Neuron (in vitro differentiated cells): ENCODE results near the gene LHX8.
"Not testable (repeated sequence)": the region's sequence is repeated elsewhere in the genome, so short reads cannot be mapped to it uniquely, and the experiment has no call there.

Source experiments
- H2AFZ ChIP-seq: one replicate; pipeline ENCODE4 v1.6.1; 2013; ENCODE audit warnings: low read depth, mild to moderate bottlenecking, inconsistent platforms, low read length, moderate library complexity
- H3K27me3 ChIP-seq: one replicate; pipeline ENCODE4 v1.6.1; 2013; ENCODE audit warnings: low read length; ENCODE audit not compliant: insufficient read depth
- H3K36me3 ChIP-seq: one replicate; pipeline ENCODE4 v1.6.1; 2013; ENCODE audit warnings: low read length; ENCODE audit not compliant: insufficient read depth
- H3K4me1 ChIP-seq: one replicate; pipeline ENCODE4 v1.6.1; 2013; ENCODE audit warnings: low read length; ENCODE audit not compliant: insufficient read depth
- H3K4me3 ChIP-seq: 2 replicates; pipeline ENCODE4 v1.5.1; 2013; ENCODE audit warnings: mild to moderate bottlenecking, low read length, moderate library complexity
- H3K9me3 ChIP-seq: one replicate; pipeline ENCODE4 v1.6.1; 2013; ENCODE audit warnings: low read length

Gene LHX8

DNA sequence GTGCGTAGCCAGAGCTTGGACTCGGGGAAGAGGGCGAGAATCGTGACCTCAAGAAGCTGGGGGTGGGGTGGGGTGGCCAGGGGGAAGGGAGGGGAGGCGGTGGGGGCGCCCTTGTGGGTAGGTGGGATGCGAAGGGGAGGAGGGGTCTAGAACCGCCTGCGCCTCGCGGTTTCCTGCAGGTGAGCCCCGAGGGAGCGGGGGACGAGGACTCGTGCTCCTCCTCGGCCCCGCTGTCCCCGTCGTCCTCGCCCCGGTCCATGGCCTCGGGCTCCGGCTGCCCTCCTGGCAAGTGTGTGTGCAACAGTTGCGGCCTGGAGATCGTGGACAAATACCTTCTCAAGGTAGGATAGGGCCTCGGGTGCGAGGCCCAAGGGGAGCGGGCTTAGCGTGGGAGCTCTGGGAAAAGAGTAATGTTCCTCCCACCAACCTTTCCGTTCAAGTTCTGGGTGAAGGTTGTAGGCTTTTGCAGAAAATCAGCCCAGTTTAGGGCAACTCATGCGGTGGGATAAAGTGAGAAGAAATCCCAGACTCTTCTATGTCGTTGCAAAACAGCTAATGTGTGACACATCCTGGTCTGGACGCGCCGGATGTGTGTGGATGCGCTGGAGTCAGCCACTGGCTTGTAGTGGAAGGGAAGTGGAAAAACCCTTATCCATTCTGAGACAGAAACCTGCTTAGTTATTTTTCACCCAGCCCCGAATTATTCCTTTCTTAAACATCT lies 2.9 kb downstream of the LHX8 start:
- Histone ChIP-seq H3K27me3 (peaks cover 93% of the 10 kb centered on the region), H3K36me3 (no peaks in the 10 kb centered on the region), H2AFZ (no peak overlapping the region), H3K4me3 (no peak overlapping the region), H3K9me3 (no peaks in the 10 kb centered on the region), H3K4me1 (peaks cover 28% of the 10 kb centered on the region)

DNA sequence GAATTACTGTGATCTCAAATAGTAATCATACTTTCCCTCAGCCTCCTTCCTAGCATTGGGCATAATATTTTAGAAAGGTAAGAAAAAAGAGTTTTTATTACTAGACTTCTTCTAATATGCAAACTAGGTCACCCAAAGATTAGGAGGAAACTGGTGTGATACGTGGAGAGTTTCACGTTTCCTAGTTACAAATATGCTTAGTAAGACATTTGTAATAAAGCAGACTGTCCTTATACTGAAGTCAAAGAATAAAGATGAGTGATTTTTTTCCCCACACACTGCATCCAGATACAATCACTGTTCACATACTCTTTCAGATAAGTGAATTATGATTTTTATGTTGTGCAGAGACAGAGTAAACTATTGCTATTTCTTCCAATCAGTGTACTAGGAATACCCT lies 17.9 kb downstream of the LHX8 start:
- no peaks in the 10 kb centered on the region for H3K4me1 ChIP-seq
- H3K9me3 ChIP-seq, result no peaks in the 10 kb centered on the region
- H3K4me3 ChIP-seq, result no peak overlapping the region
- no peak overlapping the region for H2AFZ ChIP-seq
- peaks cover 6% of the 10 kb centered on the region for H3K27me3 ChIP-seq
- H3K36me3 ChIP-seq, result no peaks in the 10 kb centered on the region

DNA sequence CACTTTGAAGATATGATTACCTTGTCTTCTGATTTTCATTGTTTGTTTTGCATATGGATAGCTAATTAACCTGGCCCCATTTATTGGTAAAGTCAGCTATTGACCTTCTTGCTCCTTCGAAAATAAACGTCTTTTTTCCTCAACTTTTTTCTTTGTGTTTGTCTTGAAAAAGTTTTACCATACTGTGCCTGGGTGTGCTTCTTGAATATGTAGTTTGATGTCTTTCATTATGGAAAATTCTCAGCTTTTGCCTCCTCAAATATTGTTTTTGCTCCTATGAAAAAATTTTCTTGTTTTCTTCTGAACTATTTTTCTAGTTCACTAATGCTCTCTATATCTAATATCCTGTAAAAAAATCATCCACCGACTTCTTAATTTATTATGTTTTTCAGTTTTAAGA lies 25.0 kb downstream of the LHX8 start:
- no peaks in the 10 kb centered on the region for H3K4me1 ChIP-seq
- H3K9me3 ChIP-seq, result no peaks in the 10 kb centered on the region
- H3K36me3 ChIP-seq, result no peaks in the 10 kb centered on the region
- no peaks in the 10 kb centered on the region for H3K27me3 ChIP-seq
- H3K4me3 ChIP-seq, result no peak overlapping the region
- no peak overlapping the region for H2AFZ ChIP-seq

DNA sequence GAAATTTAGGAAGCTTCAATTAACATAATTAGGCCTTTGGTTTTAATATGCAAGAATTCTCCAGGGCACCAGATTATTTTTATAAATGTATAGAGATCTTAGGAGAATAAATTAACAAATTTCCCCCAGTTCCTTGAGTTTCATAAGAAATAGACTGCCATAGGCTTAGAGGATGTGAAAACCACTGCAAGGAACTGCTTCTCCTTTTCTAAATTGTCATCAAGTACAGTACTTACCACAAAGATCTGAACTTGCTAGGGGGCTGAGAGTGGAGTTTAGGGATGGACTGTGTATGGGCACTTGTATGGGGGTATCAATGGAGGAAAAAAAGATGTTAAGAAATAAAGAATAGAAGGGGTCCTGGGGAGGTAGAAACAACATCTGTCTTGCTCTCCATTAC lies 31.1 kb downstream of the LHX8 start:
- no peaks in the 10 kb centered on the region for H3K4me1 ChIP-seq
- H2AFZ ChIP-seq, result no peak overlapping the region
- no peaks in the 10 kb centered on the region for H3K27me3 ChIP-seq
- H3K9me3 ChIP-seq, result no peaks in the 10 kb centered on the region
- H3K36me3 ChIP-seq, result no peaks in the 10 kb centered on the region
- H3K4me3 ChIP-seq, result no peak overlapping the region

DNA sequence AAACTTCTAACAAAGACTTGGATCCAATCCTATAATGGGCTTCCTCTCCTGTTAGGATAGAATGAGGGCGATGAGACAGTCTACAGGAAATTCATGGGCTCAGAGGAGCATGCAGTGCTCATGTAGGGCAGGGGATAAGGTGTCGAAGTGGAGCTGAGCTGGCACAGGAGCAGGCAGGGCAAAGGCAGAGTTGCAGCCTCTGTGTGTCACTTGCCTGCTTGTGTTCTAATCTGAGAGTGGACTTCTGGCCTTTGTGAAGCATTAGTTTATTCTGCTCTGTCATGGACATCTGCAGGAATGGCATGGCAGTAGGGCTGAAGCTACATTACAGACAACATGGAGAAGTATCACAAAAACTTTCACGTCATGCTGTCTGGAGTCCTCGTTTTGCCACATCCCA lies 32.6 kb downstream of the LHX8 start:
- Histone ChIP-seq H3K36me3 (no peaks in the 10 kb centered on the region), H3K27me3 (no peaks in the 10 kb centered on the region), H3K4me3 (no peak overlapping the region), H3K9me3 (no peaks in the 10 kb centered on the region), H3K4me1 (no peaks in the 10 kb centered on the region), H2AFZ (no peak overlapping the region)

DNA sequence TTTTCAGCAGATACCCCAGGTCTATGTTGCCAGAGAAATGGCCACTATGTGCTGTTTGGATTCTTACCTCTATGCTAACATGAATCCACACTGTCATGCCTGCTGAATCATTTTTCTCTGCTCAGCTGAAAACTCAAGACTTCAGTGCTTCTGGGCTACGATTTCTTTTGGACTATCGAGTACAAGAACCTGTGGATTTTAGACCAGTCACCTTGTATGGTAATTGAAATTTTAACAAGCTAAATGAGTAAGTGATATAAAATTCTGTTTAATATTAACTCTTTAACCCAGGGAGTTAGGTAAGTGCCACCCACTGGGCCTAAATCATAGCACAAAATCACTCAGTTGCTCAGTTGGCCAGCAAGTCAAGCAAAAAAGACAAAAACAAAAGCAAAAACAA lies 35.8 kb downstream of the LHX8 start:
- Histone ChIP-seq H3K27me3 (no peaks in the 10 kb centered on the region), H3K4me3 (no peak overlapping the region), H3K4me1 (no peaks in the 10 kb centered on the region), H2AFZ (no peak overlapping the region), H3K36me3 (no peaks in the 10 kb centered on the region), H3K9me3 (no peaks in the 10 kb centered on the region)

DNA sequence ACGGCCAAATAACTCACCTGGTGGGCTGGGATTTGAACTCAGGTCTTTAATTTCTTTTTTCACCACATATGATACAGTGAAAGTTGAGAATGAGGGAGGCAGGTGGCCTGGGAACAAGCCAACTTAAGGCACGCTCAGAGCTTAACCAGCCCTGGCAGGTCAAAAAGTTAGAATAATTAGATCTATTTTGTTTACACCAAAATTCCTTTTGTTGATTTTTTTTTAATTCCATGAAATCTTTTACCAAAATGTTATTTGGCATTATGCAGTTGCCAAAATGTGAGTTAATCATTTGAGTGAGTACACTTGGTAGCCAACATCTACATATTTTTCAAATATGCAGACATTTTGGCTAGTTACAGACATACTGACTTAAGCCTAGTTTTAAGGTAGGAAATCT lies 36.8 kb downstream of the LHX8 start:
- no peaks in the 10 kb centered on the region for H3K4me1 ChIP-seq
- H2AFZ ChIP-seq, result no peak overlapping the region
- H3K27me3 ChIP-seq, result no peaks in the 10 kb centered on the region
- no peak overlapping the region for H3K4me3 ChIP-seq
- no peaks in the 10 kb centered on the region for H3K36me3 ChIP-seq
- no peaks in the 10 kb centered on the region for H3K9me3 ChIP-seq

DNA sequence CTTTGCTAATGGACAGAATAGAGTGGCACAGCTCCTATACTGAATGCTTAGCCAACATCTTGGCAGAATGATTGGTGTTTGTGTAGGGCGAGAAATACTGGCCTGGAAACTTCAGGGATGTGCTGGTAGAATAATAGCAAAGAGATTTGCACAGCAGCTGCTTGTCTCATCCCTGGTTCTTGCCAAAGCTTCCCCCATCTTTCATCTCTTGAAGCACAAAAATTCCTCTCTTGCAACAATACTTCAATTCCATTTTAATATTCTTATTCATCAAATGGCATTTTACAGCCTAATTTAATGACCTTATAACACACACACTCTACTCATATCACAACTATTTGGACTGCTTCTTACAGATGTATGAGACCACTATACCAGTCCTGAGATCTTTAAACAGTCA lies 37.7 kb downstream of the LHX8 start:
- H3K9me3 ChIP-seq, result no peaks in the 10 kb centered on the region
- no peak overlapping the region for H2AFZ ChIP-seq

DNA sequence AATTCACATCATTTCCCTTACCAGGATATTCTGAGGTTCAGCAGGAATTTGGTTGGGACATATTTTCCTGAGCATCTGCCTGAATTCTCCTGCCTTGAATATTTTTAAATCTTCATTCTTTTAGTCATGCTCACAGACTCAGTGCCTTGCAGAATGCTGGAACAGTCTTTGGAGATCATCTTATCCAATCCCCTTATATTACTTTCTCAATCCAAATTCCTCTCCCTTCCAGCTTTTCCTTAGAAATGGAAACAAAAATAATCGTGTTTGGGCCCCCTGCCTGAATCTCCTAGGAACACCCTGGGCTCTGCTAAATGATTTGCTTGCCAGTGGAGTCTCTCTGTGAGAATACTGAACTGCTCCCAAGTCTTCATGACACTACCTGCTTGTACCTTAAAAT lies 38.4 kb downstream of the LHX8 start:
- H3K27me3 ChIP-seq, result no peaks in the 10 kb centered on the region

More for the DNA sequence above, 37.7 kb downstream of the LHX8 start:
- H3K27me3 ChIP-seq, result no peaks in the 10 kb centered on the region
- no peaks in the 10 kb centered on the region for H3K4me1 ChIP-seq
- no peak overlapping the region for H3K4me3 ChIP-seq
- H3K36me3 ChIP-seq, result no peaks in the 10 kb centered on the region

DNA sequence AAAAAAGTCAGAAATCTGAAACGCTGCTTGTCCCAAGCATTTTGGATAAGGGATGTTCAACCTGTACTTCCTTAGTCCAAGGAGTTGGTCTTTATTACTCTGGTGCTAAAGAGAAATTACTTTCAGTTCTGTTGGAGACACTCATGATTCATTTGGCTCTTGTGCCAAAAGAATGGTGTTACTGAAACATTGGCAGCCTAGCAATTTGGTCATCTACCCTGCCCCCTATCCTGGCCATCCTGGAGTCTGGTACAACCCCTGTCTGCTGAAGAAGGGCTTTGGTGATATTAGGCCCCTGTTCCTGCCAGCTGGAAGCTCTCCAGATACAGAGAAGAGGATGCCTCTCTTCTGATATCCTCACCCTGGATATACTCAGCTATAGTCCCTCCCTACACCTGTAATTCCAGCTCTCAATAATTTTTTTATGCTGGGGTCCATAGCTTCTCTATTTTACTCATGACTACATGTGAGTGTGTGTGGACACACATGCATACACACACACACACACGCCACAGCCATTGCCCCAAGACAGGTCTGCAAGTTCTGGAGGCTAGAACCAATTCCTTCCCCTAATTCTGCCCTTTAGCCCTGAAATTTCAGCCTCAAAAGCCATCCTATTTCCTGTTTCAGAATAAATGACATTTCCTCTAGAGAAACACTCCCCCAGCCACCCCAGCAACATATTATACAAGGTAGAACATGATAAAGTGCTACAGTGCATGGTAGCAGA lies 40.0 kb downstream of the LHX8 start:
- no peak overlapping the region for H2AFZ ChIP-seq
- no peaks in the 10 kb centered on the region for H3K36me3 ChIP-seq
- H3K27me3 ChIP-seq, result no peaks in the 10 kb centered on the region
- no peaks in the 10 kb centered on the region for H3K4me1 ChIP-seq
- H3K9me3 ChIP-seq, result no peaks in the 10 kb centered on the region
- H3K4me3 ChIP-seq, result no peak overlapping the region

More for the DNA sequence above, 38.4 kb downstream of the LHX8 start:
- Histone ChIP-seq H3K4me1 (no peaks in the 10 kb centered on the region), H3K4me3 (no peak overlapping the region), H3K36me3 (no peaks in the 10 kb centered on the region), H2AFZ (no peak overlapping the region), H3K9me3 (no peaks in the 10 kb centered on the region)

DNA sequence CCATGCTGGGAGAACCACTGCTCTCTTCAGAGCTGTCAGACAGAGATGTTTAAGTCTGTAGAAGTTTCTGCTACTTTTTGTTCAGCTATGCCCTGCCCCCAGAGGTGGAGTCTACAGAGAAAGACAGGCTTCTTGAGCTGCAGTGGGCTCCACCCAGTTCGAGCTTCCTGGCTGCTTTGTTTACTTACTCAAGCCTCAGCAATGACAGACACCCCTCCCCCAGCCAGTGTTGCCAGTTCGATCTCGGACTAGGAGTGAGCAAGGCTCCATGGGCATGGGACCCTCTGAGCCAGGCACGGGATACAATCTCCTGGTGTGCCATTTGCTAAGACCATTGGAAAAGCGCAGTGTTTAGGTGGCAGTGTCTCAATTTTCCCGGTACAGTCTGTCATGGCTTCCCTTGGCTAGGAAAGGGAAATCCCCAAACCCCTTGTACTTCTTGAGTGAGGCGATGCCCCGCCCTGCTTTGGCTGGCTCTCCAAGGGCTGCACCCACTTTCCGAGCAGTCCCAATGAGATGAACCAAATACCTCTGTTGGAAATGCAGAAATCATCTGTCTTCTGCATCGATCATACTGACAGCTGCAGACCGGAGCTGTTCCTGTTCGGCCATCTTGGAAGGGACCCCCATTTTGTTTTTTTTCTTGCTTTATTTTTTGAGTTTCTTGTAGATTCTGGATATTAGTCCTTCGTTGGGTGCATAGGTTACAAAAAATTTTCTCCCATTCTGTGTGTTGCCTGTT lies 47.2 kb downstream of the LHX8 start:
- H3K9me3 ChIP-seq, H3K36me3 ChIP-seq, H2AFZ ChIP-seq, H3K4me3 ChIP-seq, H3K4me1 ChIP-seq, H3K27me3 ChIP-seq: not testable (repeated sequence)

DNA sequence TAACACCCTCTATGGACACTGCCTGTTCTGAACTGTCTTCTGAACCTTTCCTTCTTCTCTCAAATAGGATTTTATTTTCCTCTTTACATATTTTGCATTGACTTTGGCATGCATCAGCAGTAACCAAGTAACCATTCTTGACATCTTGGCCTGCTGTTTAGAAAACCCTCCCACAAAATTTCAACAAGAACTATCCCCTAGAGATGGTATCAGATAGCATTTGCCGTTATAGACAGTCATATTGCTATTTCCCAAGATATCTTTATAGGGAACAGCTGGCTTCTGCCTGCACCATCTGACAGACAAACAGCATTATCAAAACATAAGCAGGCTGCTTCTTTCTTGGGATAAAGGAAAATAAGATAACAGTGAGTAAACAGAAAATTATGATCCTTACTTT lies 54.7 kb downstream of the LHX8 start:
- Histone ChIP-seq H3K4me1 (no peaks in the 10 kb centered on the region), H3K36me3 (no peaks in the 10 kb centered on the region), H2AFZ (no peak overlapping the region), H3K27me3 (peaks cover 20% of the 10 kb centered on the region), H3K9me3 (no peaks in the 10 kb centered on the region), H3K4me3 (no peak overlapping the region)

DNA sequence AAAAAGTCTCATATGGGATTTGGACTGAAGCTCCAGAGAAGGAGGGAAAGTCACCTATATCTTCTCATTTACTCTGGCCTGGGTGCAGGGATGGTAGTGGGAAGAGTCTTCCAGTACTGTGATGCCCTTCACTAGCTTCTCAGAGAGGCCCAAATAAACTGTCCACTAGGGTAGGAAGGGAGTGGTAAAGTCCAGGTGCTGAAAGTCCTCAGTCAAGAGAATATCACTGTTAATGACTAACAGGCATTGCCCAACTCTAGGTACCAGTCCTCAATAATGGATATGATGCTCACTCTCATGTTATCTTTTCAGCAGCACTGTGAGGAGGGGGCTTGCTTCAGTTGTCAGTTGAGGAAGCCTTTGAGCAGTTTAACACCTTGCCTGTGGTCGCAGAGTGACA lies 64.0 kb downstream of the LHX8 start:
- no peak overlapping the region for H2AFZ ChIP-seq
- peaks cover 17% of the 10 kb centered on the region for H3K27me3 ChIP-seq
- no peaks in the 10 kb centered on the region for H3K9me3 ChIP-seq
- H3K36me3 ChIP-seq, result no peaks in the 10 kb centered on the region
- H3K4me3 ChIP-seq, result no peak overlapping the region
- H3K4me1 ChIP-seq, result peaks cover 8% of the 10 kb centered on the region
